WTC11 (cell line): ENCODE results near the gene YPEL1. TPM values are rescaled to one million over a fixed set of nuclear protein-coding genes. Genes with fewer than 3 reads are reported as not detected.

Experiments used
- ATAC-seq: fragments of 200-7000 bp; cut with Tn5 transposase; 2 replicates; pipeline ENCODE4 v1.10.0; 2021; ENCODE audit warnings: mild to moderate bottlenecking, moderate library complexity
- CTCF ChIA-PET: fragments of 300-600 bp; sonication (Branson Sonifier 250); formaldehyde crosslinking; loops from one replicate; lab custom pipeline; 2021; ENCODE audit warnings: antibody characterized with exemption; lab: Charles Lee
- POLR2A ChIA-PET: fragments of 350-600 bp; sonication (Branson Sonifier 250); formaldehyde crosslinking; loops from one replicate; lab custom pipeline; 2021; ENCODE audit warnings: antibody characterized with exemption; lab: Charles Lee
- DNase-seq: peaks from one replicate; pipeline ENCODE4 v3.0.0; 2021; ENCODE audit warnings: low spot score
- H3K27ac Mint-ChIP-seq: 2 replicates; pipeline ENCODE4 v1.8.0; 2021; ENCODE audit warnings: mixed read lengths
- H3K27me3 Mint-ChIP-seq: 2 replicates; pipeline ENCODE4 v1.8.0; 2021; ENCODE audit warnings: low read depth, mild to moderate bottlenecking, moderate library complexity, mixed read lengths
- H3K36me3 Mint-ChIP-seq: 2 replicates; pipeline ENCODE4 v1.8.0; 2021; ENCODE audit warnings: mixed read lengths
- H3K4me1 Mint-ChIP-seq: 2 replicates; pipeline ENCODE4 v1.8.0; 2022; ENCODE audit warnings: mixed read lengths
- H3K4me3 Mint-ChIP-seq: 2 replicates; pipeline ENCODE4 v1.8.0; 2021; ENCODE audit warnings: mild to moderate bottlenecking, moderate library complexity, mixed read lengths
- H3K9me3 Mint-ChIP-seq: 2 replicates; pipeline ENCODE4 v1.8.0; 2021; ENCODE audit warnings: mixed read lengths
- AR ChIP-seq: fragments of 250-450 bp; sonication (Bioruptor Pico); IDR thresholded peaks from 2 replicates; pipeline ENCODE4 v1.9.0; 2021; ENCODE audit warnings: mild to moderate bottlenecking
- CDX4 ChIP-seq: fragments of 250-450 bp; sonication (Bioruptor Pico); IDR thresholded peaks from 2 replicates; pipeline ENCODE4 v1.9.0; 2021; ENCODE audit warnings: moderate library complexity, mild to moderate bottlenecking, inconsistent platforms, borderline replicate concordance
- CTCF ChIP-seq: fragments of 200-600 bp; IDR thresholded peaks from 2 replicates; pipeline ENCODE4 v1.8.0; 2022; ENCODE audit warnings: antibody characterized with exemption
- E2F1 ChIP-seq: sonication (generic); formaldehyde crosslinking; IDR thresholded peaks from 2 replicates; pipeline ENCODE4 v1.8.0; 2022; ENCODE audit warnings: mild to moderate bottlenecking, missing genetic modification reagents
- FOXK1 ChIP-seq: sonication (generic); formaldehyde crosslinking; IDR thresholded peaks from 2 replicates; pipeline ENCODE4 v1.8.0; 2022; ENCODE audit warnings: mild to moderate bottlenecking, moderate library complexity, missing genetic modification reagents
- GABPB1 ChIP-seq: sonication (generic); formaldehyde crosslinking; IDR thresholded peaks from 2 replicates; pipeline ENCODE4 v1.8.1; 2023; ENCODE audit warnings: mild to moderate bottlenecking, missing genetic modification reagents
- HMGXB4 ChIP-seq: sonication (generic); formaldehyde crosslinking; IDR thresholded peaks from 2 replicates; pipeline ENCODE4 v1.8.1; 2023; ENCODE audit warnings: mild to moderate bottlenecking, moderate library complexity, missing genetic modification reagents
- MXD4 ChIP-seq: fragments of 250-450 bp; sonication (Bioruptor Pico); IDR thresholded peaks from 2 replicates; pipeline ENCODE4 v1.8.0; 2021; ENCODE audit warnings: mild to moderate bottlenecking, moderate library complexity, borderline replicate concordance
- PRDM15 ChIP-seq: sonication (generic); formaldehyde crosslinking; IDR thresholded peaks from 2 replicates; pipeline ENCODE4 v1.8.0; 2022; ENCODE audit warnings: missing genetic modification reagents
- SP1 ChIP-seq: sonication (generic); formaldehyde crosslinking; conservative IDR thresholded peaks from 2 replicates; pipeline ENCODE4 v1.8.1; 2022; ENCODE audit warnings: missing genetic modification reagents
- ZBTB43 ChIP-seq: sonication (generic); formaldehyde crosslinking; IDR thresholded peaks from 2 replicates; pipeline ENCODE4 v1.8.1; 2023; ENCODE audit warnings: mild to moderate bottlenecking, missing genetic modification reagents
- ZNF232 ChIP-seq: sonication (generic); formaldehyde crosslinking; IDR thresholded peaks from 2 replicates; pipeline ENCODE4 v1.8.0; 2022; ENCODE audit warnings: mild to moderate bottlenecking, missing genetic modification reagents
- ZNF512 ChIP-seq: sonication (generic); formaldehyde crosslinking; IDR thresholded peaks from 2 replicates; pipeline ENCODE4 v1.8.1; 2022; ENCODE audit warnings: missing genetic modification reagents, borderline replicate concordance
- total RNA-seq: library from RNA; stranded (reverse); gene quantifications from 3 replicates; pipeline ENCODE4 v1.2.3, GENCODE V29; 2021

The YPEL1 gene
- total RNA-seq, 1 experiment from 2014 or later = 7.7 TPM

- H3K9me3 Mint-ChIP-seq = no peaks in the 10 kb centered on the region
- ATAC-seq = no peak
- peaks cover 4% of the 10 kb centered on the region for H3K4me1 Mint-ChIP-seq
- no peak for DNase-seq
- H3K27me3 Mint-ChIP-seq = 0 out of 2 replicates have a peak, but pooled peaks cover 4% of the 10 kb centered on the region
- H3K4me3 Mint-ChIP-seq = no peak overlapping the region
- no peak for TF ChIP-seq CDX4 (CRISPR knock-in tag)
- TF ChIP-seq SP1 = no peak
- no peak for TF ChIP-seq ZNF232
- TF ChIP-seq FOXK1 (CRISPR knock-in tag) = no peak
- no peak for TF ChIP-seq HMGXB4 (CRISPR knock-in tag)
- TF ChIP-seq E2F1 (CRISPR knock-in tag) = no peak
- no peak for TF ChIP-seq MXD4 (CRISPR knock-in tag)
- TF ChIP-seq GABPB1 = no peak
- no peak for TF ChIP-seq CTCF
- no peak for TF ChIP-seq PRDM15
- TF ChIP-seq ZBTB43 (CRISPR knock-in tag) = no peak
- TF ChIP-seq ZNF512 (CRISPR knock-in tag) = no peak
- no peak for TF ChIP-seq AR (CRISPR knock-in tag)
- TF ChIP-seq, all 79 proteins: peak for 0
- H3K36me3 Mint-ChIP-seq = no peaks in the 10 kb centered on the region
- ChIA-PET POLR2A (no interaction called here), CTCF (no interaction called here)
- no peak overlapping the region for H3K27ac Mint-ChIP-seq
Measured at GRCh38 chr22:21727768-21728167, 7.8 kb downstream of the YPEL1 start.
